Hepatocyte (in vitro differentiated cells): ENCODE measurements around the gene SLC5A10. TPM values are rescaled to one million over a fixed set of nuclear protein-coding genes. Genes with fewer than 3 reads are reported as not detected.
A peak's percentile ranks its signal among the peaks of the same experiment; 100 is the strongest.

Source experiments
- DNase-seq: peaks from one replicate; pipeline ENCODE4 v3.0.0-alpha.2; 2016; ENCODE audit warnings: low spot score
- H2AFZ ChIP-seq: fragments of 200-600 bp; sonication (generic); 2 replicates; pipeline ENCODE4 v1.6.0; 2016; ENCODE audit warnings: antibody characterized with exemption, mild to moderate bottlenecking
- H3K27ac ChIP-seq: fragments of 200-600 bp; sonication (generic); 2 replicates; pipeline ENCODE4 v1.5.1; 2016; ENCODE audit warnings: mild to moderate bottlenecking
- H3K27me3 ChIP-seq: fragments of 200-600 bp; sonication (generic); 2 replicates; pipeline ENCODE4 v1.6.1; 2016
- H3K36me3 ChIP-seq: fragments of 200-600 bp; sonication (generic); replicated peaks from 2 replicates; pipeline ENCODE4 v1.5.1; 2016; ENCODE audit warnings: low read depth; ENCODE audit not compliant: insufficient read depth
- H3K4me1 ChIP-seq: fragments of 200-600 bp; sonication (generic); 2 replicates; pipeline ENCODE4 v1.5.1; 2016; ENCODE audit warnings: mild to moderate bottlenecking, moderate library complexity; ENCODE audit not compliant: insufficient read depth
- H3K4me2 ChIP-seq: fragments of 200-600 bp; sonication (generic); 2 replicates; pipeline ENCODE4 v1.6.0; 2016
- H3K4me3 ChIP-seq: fragments of 200-600 bp; sonication (generic); 2 replicates; pipeline ENCODE4 v1.5.1; 2016; ENCODE audit warnings: mild to moderate bottlenecking
- H3K79me2 ChIP-seq: fragments of 200-600 bp; sonication (generic); 2 replicates; pipeline ENCODE4 v1.6.0; 2017; ENCODE audit warnings: mild to moderate bottlenecking
- H3K9me2 ChIP-seq: fragments of 200-600 bp; sonication (generic); replicated peaks from 2 replicates; pipeline ENCODE4 v1.6.0; 2017; ENCODE audit warnings: mild to moderate bottlenecking; ENCODE audit not compliant: insufficient read depth
- H3K9me3 ChIP-seq: fragments of 200-600 bp; sonication (generic); 2 replicates; pipeline ENCODE4 v1.5.1; 2016; ENCODE audit warnings: low read depth, mild to moderate bottlenecking
- H4K20me1 ChIP-seq: fragments of 200-600 bp; sonication (generic); 2 replicates; pipeline ENCODE4 v1.6.0; 2016; ENCODE audit warnings: mild to moderate bottlenecking; ENCODE audit not compliant: insufficient read depth, poor library complexity, severe bottlenecking
- EZH2 ChIP-seq: fragments of 200-600 bp; sonication (generic); IDR thresholded peaks from 2 replicates; pipeline ENCODE4 v1.6.1; 2016; ENCODE audit warnings: antibody characterized with exemption, mild to moderate bottlenecking, borderline replicate concordance
- EZH2phosphoT487 ChIP-seq: fragments of 200-600 bp; sonication (generic); IDR thresholded peaks from one replicate; pipeline ENCODE4 v1.6.1; 2018; ENCODE audit warnings: antibody characterized with exemption, mild to moderate bottlenecking, low read depth, moderate library complexity; ENCODE audit not compliant: unreplicated experiment, severe bottlenecking
- WGBS: methylation state at CpG from one replicate; pipeline ENCODE4 v1.1.6; 2016; ENCODE audit warnings: low lambda C conversion rate; ENCODE audit errors: missing lambda C conversion rate; 5-methylcytosine and 5-hydroxymethylcytosine counted together
- polyA plus RNA-seq: library from polyadenylated mRNA; unstranded; fragments of >200 nt; fragmentation: Nextera tagmentation; extraction: Ambion mirVana; gene quantifications from 2 replicates; pipeline ENCODE4 v1.2.1, GENCODE V29; 2016
- total RNA-seq: library from RNA; depleted of rRNA; stranded (reverse); fragments of >200 nt; gene quantifications from 2 replicates; pipeline ENCODE4 v1.2.3, GENCODE V29; 2014
- TF ChIP-seq, protein P1 (sequence below): fragments of 200-600 bp; sonication (generic); IDR thresholded peaks from 2 replicates; pipeline ENCODE4 v1.5.1; 2016; ENCODE audit warnings: antibody characterized with exemption, mild to moderate bottlenecking; ENCODE audit not compliant: poor library complexity

The SLC5A10 gene
- total and polyA plus RNA-seq, 2 experiments from 2014 or later = 0.22 TPM; not detected in 1

- DNase-seq = peak; percentile 3
- Histone ChIP-seq H3K36me3 (no peaks in the 10 kb centered on the region), H3K27ac (no peak overlapping the region), H3K4me1 (peaks cover 7% of the 10 kb centered on the region), H3K79me2 (no peaks in the 10 kb centered on the region), H3K4me3 (no peak overlapping the region), H3K9me2 (no peaks in the 10 kb centered on the region), H3K4me2 (no peak overlapping the region), H4K20me1 (no peaks in the 10 kb centered on the region), H2AFZ (no peak overlapping the region), H3K9me3 (no peaks in the 10 kb centered on the region), H3K27me3 (no peaks in the 10 kb centered on the region)
- TF ChIP-seq, protein P1, sequence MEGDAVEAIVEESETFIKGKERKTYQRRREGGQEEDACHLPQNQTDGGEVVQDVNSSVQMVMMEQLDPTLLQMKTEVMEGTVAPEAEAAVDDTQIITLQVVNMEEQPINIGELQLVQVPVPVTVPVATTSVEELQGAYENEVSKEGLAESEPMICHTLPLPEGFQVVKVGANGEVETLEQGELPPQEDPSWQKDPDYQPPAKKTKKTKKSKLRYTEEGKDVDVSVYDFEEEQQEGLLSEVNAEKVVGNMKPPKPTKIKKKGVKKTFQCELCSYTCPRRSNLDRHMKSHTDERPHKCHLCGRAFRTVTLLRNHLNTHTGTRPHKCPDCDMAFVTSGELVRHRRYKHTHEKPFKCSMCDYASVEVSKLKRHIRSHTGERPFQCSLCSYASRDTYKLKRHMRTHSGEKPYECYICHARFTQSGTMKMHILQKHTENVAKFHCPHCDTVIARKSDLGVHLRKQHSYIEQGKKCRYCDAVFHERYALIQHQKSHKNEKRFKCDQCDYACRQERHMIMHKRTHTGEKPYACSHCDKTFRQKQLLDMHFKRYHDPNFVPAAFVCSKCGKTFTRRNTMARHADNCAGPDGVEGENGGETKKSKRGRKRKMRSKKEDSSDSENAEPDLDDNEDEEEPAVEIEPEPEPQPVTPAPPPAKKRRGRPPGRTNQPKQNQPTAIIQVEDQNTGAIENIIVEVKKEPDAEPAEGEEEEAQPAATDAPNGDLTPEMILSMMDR = no peak
- TF ChIP-seq EZH2phosphoT487 (no peak), EZH2 (no peak)
- WGBS = 96% methylated on average over 5 of the region's 5 CpGs
These were observed 7.9 kb downstream of the SLC5A10 start for GRCh38 chr17:18959845-18960240.

- Histone ChIP-seq H3K27ac (no peak overlapping the region), H3K9me3 (no peaks in the 10 kb centered on the region), H3K4me2 (no peak overlapping the region), H3K27me3 (no peaks in the 10 kb centered on the region), H3K36me3 (no peaks in the 10 kb centered on the region), H3K9me2 (no peaks in the 10 kb centered on the region), H3K4me3 (no peak overlapping the region), H3K79me2 (no peaks in the 10 kb centered on the region), H4K20me1 (no peaks in the 10 kb centered on the region), H3K4me1 (peaks cover 7% of the 10 kb centered on the region), H2AFZ (no peak overlapping the region)
- WGBS = 90% methylated on average over 15 of the region's 15 CpGs
- TF ChIP-seq EZH2 (no peak), EZH2phosphoT487 (no peak)
- TF ChIP-seq, protein P1 = no peak
- peak; percentile 3 for DNase-seq
These were observed 8.3 kb downstream of the SLC5A10 start for GRCh38 chr17:18960241-18960665.

GRCh38 chr17:18960803-18961511 is 9.0 kb downstream of the SLC5A10 start:
- H3K9me3 ChIP-seq = no peaks in the 10 kb centered on the region
- peaks cover 7% of the 10 kb centered on the region for H3K4me1 ChIP-seq
- H3K36me3 ChIP-seq = no peaks in the 10 kb centered on the region
- no peaks in the 10 kb centered on the region for H3K79me2 ChIP-seq
- peak; percentile 82 for DNase-seq
- no peak overlapping the region for H3K4me3 ChIP-seq
- no peaks in the 10 kb centered on the region for H4K20me1 ChIP-seq
- H2AFZ ChIP-seq = no peak overlapping the region
- WGBS = 37% methylated on average over 17 of the region's 17 CpGs
- no peak overlapping the region for H3K4me2 ChIP-seq
- TF ChIP-seq, protein P1 = peak; percentile 92
- TF ChIP-seq EZH2 = no peak
- no peak overlapping the region for H3K27ac ChIP-seq
- no peaks in the 10 kb centered on the region for H3K9me2 ChIP-seq
- H3K27me3 ChIP-seq = no peaks in the 10 kb centered on the region
